BE2C (cell line): ENCODE data around the gene CCN5.
A peak's percentile ranks its signal among the peaks of the same experiment; 100 is the strongest.

Experiments used
- DNase-seq: peaks from one replicate; pipeline ENCODE4 v3.0.0-alpha.2; 2020
- H3K27me3 ChIP-seq: fragments of 250-450 bp; sonication (Bioruptor Pico); 2 replicates; pipeline ENCODE4 v1.5.1; 2020; ENCODE audit warnings: mild to moderate bottlenecking
- H3K36me3 ChIP-seq: fragments of 250-450 bp; sonication (Bioruptor Pico); 2 replicates; pipeline ENCODE4 v1.5.1; 2020; ENCODE audit warnings: mild to moderate bottlenecking
- H3K4me1 ChIP-seq: fragments of 250-450 bp; sonication (Bioruptor Pico); 2 replicates; pipeline ENCODE4 v1.5.1; 2020
- H3K4me3 ChIP-seq: 2 replicates; pipeline ENCODE4 v1.5.1; 2011; ENCODE audit warnings: low read depth, low read length
- H3K9me3 ChIP-seq: fragments of 250-450 bp; sonication (Bioruptor Pico); 2 replicates; pipeline ENCODE4 v1.5.1; 2020
- TF ChIP-seq, protein P1 (sequence below): IDR thresholded peaks from 2 replicates; pipeline ENCODE4 v1.5.1; 2012; ENCODE audit warnings: mild to moderate bottlenecking, low read depth, low read length

The CCN5 gene

DNA sequence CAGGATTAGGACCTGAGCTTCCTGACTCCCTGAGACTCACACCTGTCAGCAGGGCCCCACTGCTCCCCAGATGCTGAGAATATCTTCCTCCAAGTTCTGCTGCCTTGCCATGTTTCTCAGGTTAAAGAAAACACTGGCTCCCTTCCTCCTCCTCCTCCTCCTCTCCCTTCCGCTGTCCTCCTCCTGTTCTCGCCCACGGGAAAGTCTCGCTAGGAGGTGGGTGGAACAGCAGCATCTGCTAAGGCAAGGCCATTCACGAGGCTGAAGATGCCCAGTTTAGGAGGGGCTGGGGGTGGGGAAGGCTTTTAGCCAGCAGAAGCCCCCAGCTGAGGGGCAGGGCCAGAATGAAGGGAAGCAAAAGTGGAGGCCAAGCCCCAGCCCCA, 54.3 kb downstream of the CCN5 start:
- no peaks in the 10 kb centered on the region for H3K9me3 ChIP-seq
- no peak for DNase-seq
- no peaks in the 10 kb centered on the region; the same call in 1 of the 2 replicates for H3K4me1 ChIP-seq
- TF ChIP-seq, protein P1, sequence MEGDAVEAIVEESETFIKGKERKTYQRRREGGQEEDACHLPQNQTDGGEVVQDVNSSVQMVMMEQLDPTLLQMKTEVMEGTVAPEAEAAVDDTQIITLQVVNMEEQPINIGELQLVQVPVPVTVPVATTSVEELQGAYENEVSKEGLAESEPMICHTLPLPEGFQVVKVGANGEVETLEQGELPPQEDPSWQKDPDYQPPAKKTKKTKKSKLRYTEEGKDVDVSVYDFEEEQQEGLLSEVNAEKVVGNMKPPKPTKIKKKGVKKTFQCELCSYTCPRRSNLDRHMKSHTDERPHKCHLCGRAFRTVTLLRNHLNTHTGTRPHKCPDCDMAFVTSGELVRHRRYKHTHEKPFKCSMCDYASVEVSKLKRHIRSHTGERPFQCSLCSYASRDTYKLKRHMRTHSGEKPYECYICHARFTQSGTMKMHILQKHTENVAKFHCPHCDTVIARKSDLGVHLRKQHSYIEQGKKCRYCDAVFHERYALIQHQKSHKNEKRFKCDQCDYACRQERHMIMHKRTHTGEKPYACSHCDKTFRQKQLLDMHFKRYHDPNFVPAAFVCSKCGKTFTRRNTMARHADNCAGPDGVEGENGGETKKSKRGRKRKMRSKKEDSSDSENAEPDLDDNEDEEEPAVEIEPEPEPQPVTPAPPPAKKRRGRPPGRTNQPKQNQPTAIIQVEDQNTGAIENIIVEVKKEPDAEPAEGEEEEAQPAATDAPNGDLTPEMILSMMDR, result no peak
- H3K36me3 ChIP-seq, result no peaks in the 10 kb centered on the region
- H3K4me3 ChIP-seq, result no peak overlapping the region
- H3K27me3 ChIP-seq, result no peaks in the 10 kb centered on the region

DNA sequence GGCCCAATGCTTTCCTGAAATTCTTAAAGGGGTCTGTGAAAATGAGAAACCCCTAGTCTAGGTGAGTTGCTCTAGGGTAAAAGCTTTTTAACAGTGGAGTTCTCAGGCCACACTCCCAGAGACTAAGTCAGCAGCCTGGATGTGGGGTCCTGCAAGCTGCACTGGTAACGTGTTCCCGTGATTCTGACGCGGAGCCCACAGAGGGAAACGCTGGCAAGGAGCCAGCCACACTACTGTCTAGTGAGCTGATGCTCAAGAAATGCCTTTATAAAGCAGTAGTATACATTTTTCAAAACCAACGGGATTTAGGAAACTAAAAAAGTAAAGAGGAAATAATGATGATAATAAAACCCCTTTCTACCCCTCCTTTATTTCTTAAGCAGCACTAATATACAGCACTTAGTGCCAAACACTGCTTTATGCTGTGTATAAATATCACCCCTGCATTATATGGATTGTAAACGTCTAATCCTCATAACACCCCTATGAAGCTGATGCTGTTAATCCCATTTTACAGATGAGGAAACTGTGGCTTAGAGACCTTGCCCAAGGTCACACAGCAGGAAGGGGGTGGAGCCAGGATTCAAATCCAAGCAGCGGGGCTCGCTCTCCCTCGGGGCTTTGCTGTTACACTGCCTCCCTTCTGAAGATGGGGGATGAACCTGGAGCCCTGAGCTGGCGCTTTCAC, 55.5 kb downstream of the CCN5 start:
- H3K9me3 ChIP-seq, result no peaks in the 10 kb centered on the region
- no peaks in the 10 kb centered on the region for H3K36me3 ChIP-seq
- DNase-seq, result peak; percentile 51
- H3K27me3 ChIP-seq, result no peaks in the 10 kb centered on the region
- no peaks in the 10 kb centered on the region; the same call in 1 of the 2 replicates for H3K4me1 ChIP-seq
- TF ChIP-seq, protein P1, result no peak
- H3K4me3 ChIP-seq, result no peak overlapping the region

DNA sequence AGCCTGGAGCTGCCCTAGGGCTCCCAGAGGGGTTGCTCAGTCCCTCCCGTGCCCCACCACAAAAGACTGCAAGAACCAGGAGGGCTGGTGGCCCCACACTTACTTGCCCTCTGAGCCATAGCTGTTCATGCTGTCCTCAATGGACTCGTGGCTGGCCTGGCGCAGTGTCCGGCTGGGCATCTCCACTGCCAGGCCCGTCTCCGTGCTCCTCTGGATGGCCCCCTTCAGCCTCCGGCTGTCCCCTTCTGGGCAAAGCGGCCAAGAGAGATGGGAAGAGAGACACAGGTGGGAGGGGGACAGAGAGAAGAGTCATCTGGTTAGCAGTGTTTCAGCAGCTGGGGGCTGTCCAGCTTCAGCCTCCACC, 56.0 kb downstream of the CCN5 start:
- Histone ChIP-seq H3K9me3 (no peaks in the 10 kb centered on the region), H3K27me3 (no peaks in the 10 kb centered on the region), H3K4me1 (no peaks in the 10 kb centered on the region; the same call in 1 of the 2 replicates), H3K36me3 (no peaks in the 10 kb centered on the region), H3K4me3 (no peak overlapping the region)
- DNase-seq, result no peak
- TF ChIP-seq, protein P1, result no peak

DNA sequence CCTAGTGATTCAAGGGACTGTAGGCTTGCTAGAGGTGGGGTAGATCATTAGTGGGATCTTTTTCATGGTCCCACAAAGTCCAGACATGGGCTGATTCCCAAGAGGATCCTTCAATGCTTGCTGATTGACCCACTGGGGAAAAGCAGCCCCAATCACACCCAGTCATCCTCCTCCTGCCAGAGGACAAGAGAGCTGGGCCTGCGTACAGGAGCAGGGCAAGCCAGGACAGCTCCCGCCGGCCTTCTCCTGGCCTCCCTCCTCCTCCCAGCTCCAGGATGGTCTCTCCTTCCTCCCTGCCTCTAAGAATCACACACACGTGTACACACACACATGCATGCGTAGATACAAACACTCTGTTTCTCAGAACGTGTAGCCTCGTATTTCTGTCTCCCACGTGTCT, 57.5 kb downstream of the CCN5 start:
- Histone ChIP-seq H3K4me1 (no peaks in the 10 kb centered on the region; the same call in 1 of the 2 replicates), H3K4me3 (no peak overlapping the region), H3K9me3 (no peaks in the 10 kb centered on the region), H3K36me3 (no peaks in the 10 kb centered on the region), H3K27me3 (no peaks in the 10 kb centered on the region)
- TF ChIP-seq, protein P1, result no peak
- DNase-seq, result no peak

DNA sequence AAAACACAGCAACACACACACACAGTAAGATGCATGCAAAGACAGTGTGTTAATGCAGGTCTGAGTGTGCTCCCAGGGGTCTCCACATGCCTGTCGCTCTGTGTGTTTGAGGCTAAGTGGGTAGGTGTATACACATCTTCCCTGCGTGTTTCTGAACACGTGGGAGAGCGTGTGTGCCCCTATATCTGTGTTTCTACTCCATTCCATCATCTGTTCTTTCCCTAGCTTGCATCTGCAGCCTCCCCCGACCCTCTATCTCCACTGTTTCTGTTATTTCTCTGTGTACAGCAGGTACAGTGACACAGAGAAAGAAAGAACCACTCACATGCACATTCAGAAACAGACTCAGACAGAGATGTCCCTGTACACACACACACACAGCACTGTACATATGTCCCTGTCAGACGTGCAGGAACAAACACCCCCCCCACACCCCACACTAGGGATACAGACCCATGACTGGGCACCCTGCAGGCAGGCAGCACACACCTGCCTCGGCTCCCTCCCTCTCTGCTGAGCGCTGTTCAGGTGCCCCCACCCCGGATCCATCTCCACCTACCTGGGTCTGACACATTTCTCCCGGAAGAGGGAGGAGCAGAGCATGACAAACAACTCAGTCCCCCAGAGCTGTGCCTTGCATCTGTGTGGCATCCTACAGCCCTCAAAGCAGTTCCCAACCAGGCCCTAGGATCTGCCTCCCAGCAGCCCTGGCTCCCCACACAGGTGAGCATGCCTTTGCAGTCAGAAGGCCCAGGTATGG, 58.1 kb downstream of the CCN5 start:
- DNase-seq, result no peak
- TF ChIP-seq, protein P1, result no peak
- Histone ChIP-seq H3K4me3 (no peak overlapping the region), H3K9me3 (no peaks in the 10 kb centered on the region), H3K27me3 (no peaks in the 10 kb centered on the region), H3K4me1 (no peaks in the 10 kb centered on the region; the same call in 1 of the 2 replicates), H3K36me3 (no peaks in the 10 kb centered on the region)

DNA sequence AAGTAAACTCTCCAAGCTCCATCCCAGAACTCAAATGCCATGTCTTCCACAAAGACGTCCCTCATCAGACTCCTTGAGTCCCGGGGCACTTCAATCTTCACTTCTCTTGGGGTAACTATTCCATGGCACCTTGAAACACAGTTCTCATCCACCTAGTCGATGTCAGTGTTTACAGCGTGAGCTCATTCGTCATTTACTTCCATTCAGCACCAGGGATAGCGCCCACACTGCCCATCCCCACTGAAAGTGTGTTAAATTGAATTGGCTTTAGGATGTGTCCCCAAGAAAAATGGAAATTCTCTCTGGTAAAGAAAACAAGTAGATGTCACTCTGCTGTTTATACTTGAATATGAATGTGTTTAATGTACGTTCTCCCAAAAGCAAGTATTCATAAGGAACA, 61.8 kb downstream of the CCN5 start:
- Histone ChIP-seq H3K4me3 (no peak overlapping the region), H3K36me3 (no peaks in the 10 kb centered on the region), H3K9me3 (no peaks in the 10 kb centered on the region), H3K27me3 (no peaks in the 10 kb centered on the region), H3K4me1 (no peaks in the 10 kb centered on the region)
- TF ChIP-seq, protein P1, result no peak
- DNase-seq, result no peak
